Measurements from ENCODE around the gene CHIT1. TPM values are rescaled to one million over a fixed set of nuclear protein-coding genes. Genes with fewer than 3 reads are reported as not detected.

The CHIT1 gene
- total and polyA plus RNA-seq, 2 of the 13 experiments (the other 11 are each of a cell fraction or from before 2014, with no cell fraction given), result not detected

DNA sequence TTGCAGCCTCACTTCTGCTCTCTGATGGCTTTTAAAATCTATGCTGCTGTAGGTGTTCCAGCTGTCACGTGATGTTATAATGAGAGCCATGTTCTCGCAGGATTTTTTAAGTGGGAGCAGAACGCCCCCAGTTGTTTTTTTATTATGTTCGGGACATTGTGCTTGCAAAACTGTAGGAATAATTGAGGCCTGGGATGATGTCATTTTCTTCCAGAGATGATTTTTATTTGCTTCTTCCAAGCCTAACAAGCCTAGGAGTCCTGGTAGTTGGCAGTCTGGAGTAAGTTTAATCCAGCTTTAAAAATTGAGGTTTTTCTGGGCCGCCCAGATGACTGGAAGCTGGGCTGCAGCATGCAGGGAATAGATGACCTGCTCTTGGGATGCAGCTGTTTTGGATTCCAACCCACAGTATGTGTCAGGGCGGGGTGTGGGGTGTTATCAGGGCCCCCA is 34.6 kb upstream of the CHIT1 start:
- CTCF ChIA-PET (ENCODE audit: low intra/inter-chr PET ratio, low total read pairs), result no interaction called here
- H3K9ac ChIP-seq (ENCODE audit: insufficient read depth, low read depth, low read length), result no peak overlapping the region
- H3K36me3 ChIP-seq (replicated peaks in 1 of 2; ENCODE audit: control insufficient read depth in 1 of 2, insufficient read depth in 2 of 2, low read length in 2 of 2), result no peaks in the 10 kb centered on the region
- 0 out of 2 replicates have a peak, but pooled peaks cover 5% of the 10 kb centered on the region for H3K4me1 ChIP-seq (ENCODE audit: insufficient read depth, low read length)
- H3K9me3 ChIP-seq (ENCODE audit: low read length), result no peaks in the 10 kb centered on the region
- 43% methylated on average over 6 of the region's 6 CpGs for WGBS (ENCODE audit: low lambda C conversion rate)
- no peak overlapping the region for H3K27ac ChIP-seq (ENCODE audit: extremely low read length, insufficient read depth, low read length)
- no peaks in the 10 kb centered on the region for H4K20me1 ChIP-seq (ENCODE audit: insufficient read depth, low read length)
- in situ Hi-C loops (cut with HindIII; ENCODE audit: extremely low pct_ligation_motif_present, low pct_unique_long_range_greater_than_20kb) (no loop called here), intact Hi-C loops (cut with micrococcal nuclease; ENCODE audit: unreplicated experiment) (no loop called here)
- no peak for DNase-seq (ENCODE audit: low spot score)
- no peaks in the 10 kb centered on the region for H3K79me2 ChIP-seq (ENCODE audit: insufficient read depth, low read length)
- FAIRE-seq, result no peak
- no peak overlapping the region for H3K4me2 ChIP-seq (ENCODE audit: low read depth, low read length)
- H3K27me3 ChIP-seq (ENCODE audit: control insufficient read depth in 1 of 2, insufficient read depth in 2 of 2, low read length in 2 of 2), result no peaks in the 10 kb centered on the region; a peak in 1 of 5 replicates
- POLR2A ChIA-PET, result no interaction called here
- ATAC-seq, result no peak
- no peak overlapping the region for H3K4me3 ChIP-seq (replicated peaks in 1 of 3; ENCODE audit: insufficient read depth in 1 of 3, low read depth in 2 of 3, low read length in 3 of 3)
- no peak overlapping the region for H2AFZ ChIP-seq (ENCODE audit: low read length)
- TF ChIP-seq PPARG (CRISPR knock-in tag; conservative IDR thresholded peaks at IDR 0.05), result no peak
- TF ChIP-seq RAD51 (IDR thresholded peaks at IDR 0.05; ENCODE audit: borderline replicate concordance), result peak; percentile 20; the same call in 1 of the 2 replicates
- no TSS peak for BruUV-seq (replicated peaks)

DNA sequence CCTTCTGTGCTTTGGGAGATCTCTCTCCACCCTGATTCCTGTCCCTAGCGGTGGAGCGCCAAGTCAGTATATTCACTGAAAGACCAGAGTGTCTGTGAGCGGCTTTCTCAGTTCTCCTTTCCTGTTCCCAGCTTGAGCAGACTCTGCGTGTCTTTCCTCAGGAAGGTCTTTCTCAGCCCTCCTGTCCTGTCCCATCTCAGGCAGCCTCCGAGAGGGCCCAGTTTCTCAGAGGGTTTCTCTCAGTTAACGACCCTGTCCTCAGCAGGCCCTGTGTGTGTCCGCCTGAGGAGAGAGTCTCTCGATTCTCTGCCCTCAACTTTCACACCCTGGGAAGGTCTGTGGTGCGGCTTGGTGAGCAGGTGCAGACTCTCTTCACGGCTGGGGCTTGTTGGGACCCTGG is 34.0 kb upstream of the CHIT1 start:
- H3K4me3 ChIP-seq (replicated peaks in 1 of 3; ENCODE audit: insufficient read depth in 1 of 3, low read depth in 2 of 3, low read length in 3 of 3), result no peak overlapping the region
- H2AFZ ChIP-seq (ENCODE audit: low read length), result no peak overlapping the region
- H3K27me3 ChIP-seq (ENCODE audit: control insufficient read depth in 1 of 2, insufficient read depth in 2 of 2, low read length in 2 of 2), result no peaks in the 10 kb centered on the region; a peak in 1 of 5 replicates
- POLR2A ChIA-PET, result no interaction called here
- FAIRE-seq, result no peak
- H3K4me2 ChIP-seq (ENCODE audit: low read depth, low read length), result no peak overlapping the region
- no peaks in the 10 kb centered on the region for H3K9me3 ChIP-seq (ENCODE audit: low read length)
- no peaks in the 10 kb centered on the region for H4K20me1 ChIP-seq (ENCODE audit: insufficient read depth, low read length)
- no peaks in the 10 kb centered on the region for H3K36me3 ChIP-seq (replicated peaks in 1 of 2; ENCODE audit: control insufficient read depth in 1 of 2, insufficient read depth in 2 of 2, low read length in 2 of 2)
- DNase-seq (ENCODE audit: low spot score), result no peak
- no peak overlapping the region for H3K9ac ChIP-seq (ENCODE audit: insufficient read depth, low read depth, low read length)
- 0 out of 2 replicates have a peak, but pooled peaks cover 5% of the 10 kb centered on the region for H3K4me1 ChIP-seq (ENCODE audit: insufficient read depth, low read length)
- no peak overlapping the region for H3K27ac ChIP-seq (ENCODE audit: extremely low read length, insufficient read depth, low read length)
- no peak for ATAC-seq
- WGBS (ENCODE audit: low lambda C conversion rate), result 42% methylated on average over 8 of the region's 10 CpGs
- CTCF ChIA-PET (ENCODE audit: low intra/inter-chr PET ratio, low total read pairs), result no interaction called here
- intact Hi-C loops (cut with micrococcal nuclease; ENCODE audit: unreplicated experiment) (no loop called here), in situ Hi-C loops (cut with HindIII; ENCODE audit: extremely low pct_ligation_motif_present, low pct_unique_long_range_greater_than_20kb) (no loop called here)
- H3K79me2 ChIP-seq (ENCODE audit: insufficient read depth, low read length), result no peaks in the 10 kb centered on the region
- no TSS peak for BruUV-seq (replicated peaks)
- TF ChIP-seq ZNF747 (CRISPR knock-in tag; IDR thresholded peaks at IDR 0.05; ENCODE audit: borderline replicate concordance) (no peak), CEBPG (CRISPR knock-in tag; IDR thresholded peaks at IDR 0.05) (no peak), ZSCAN30 (CRISPR knock-in tag; IDR thresholded peaks at IDR 0.05) (no peak), ZNF839 (CRISPR knock-in tag; IDR thresholded peaks at IDR 0.05; ENCODE audit: borderline replicate concordance) (no peak), ZNF737 (CRISPR knock-in tag; IDR thresholded peaks at IDR 0.05; ENCODE audit: borderline replicate concordance) (no peak), RXRA (CRISPR knock-in tag; IDR thresholded peaks at IDR 0.05) (no peak), CBX1 (IDR thresholded peaks at IDR 0.05; ENCODE audit: low read depth) (no peak), ZNF75D (CRISPR knock-in tag; IDR thresholded peaks at IDR 0.05; ENCODE audit: borderline replicate concordance) (no peak), FOSL2 (CRISPR knock-in tag; IDR thresholded peaks at IDR 0.05) (no peak), NR1H2 (CRISPR knock-in tag; IDR thresholded peaks at IDR 0.05; ENCODE audit: borderline replicate concordance, low read depth) (no peak)
- TF ChIP-seq, protein P1, sequence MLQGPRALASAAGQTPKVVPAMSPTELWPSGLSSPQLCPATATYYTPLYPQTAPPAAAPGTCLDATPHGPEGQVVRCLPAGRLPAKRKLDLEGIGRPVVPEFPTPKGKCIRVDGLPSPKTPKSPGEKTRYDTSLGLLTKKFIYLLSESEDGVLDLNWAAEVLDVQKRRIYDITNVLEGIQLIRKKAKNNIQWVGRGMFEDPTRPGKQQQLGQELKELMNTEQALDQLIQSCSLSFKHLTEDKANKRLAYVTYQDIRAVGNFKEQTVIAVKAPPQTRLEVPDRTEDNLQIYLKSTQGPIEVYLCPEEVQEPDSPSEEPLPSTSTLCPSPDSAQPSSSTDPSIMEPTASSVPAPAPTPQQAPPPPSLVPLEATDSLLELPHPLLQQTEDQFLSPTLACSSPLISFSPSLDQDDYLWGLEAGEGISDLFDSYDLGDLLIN (CRISPR knock-in tag; IDR thresholded peaks at IDR 0.05; ENCODE audit: borderline replicate concordance), result no peak
- TF ChIP-seq, protein P2, sequence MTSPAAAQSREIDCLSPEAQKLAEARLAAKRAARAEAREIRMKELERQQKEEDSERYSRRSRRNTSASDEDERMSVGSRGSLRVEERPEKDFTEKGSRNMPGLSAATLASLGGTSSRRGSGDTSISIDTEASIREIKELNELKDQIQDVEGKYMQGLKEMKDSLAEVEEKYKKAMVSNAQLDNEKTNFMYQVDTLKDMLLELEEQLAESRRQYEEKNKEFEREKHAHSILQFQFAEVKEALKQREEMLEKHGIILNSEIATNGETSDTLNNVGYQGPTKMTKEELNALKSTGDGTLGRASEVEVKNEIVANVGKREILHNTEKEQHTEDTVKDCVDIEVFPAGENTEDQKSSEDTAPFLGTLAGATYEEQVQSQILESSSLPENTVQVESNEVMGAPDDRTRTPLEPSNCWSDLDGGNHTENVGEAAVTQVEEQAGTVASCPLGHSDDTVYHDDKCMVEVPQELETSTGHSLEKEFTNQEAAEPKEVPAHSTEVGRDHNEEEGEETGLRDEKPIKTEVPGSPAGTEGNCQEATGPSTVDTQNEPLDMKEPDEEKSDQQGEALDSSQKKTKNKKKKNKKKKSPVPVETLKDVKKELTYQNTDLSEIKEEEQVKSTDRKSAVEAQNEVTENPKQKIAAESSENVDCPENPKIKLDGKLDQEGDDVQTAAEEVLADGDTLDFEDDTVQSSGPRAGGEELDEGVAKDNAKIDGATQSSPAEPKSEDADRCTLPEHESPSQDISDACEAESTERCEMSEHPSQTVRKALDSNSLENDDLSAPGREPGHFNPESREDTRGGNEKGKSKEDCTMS (CRISPR knock-in tag; conservative IDR thresholded peaks at IDR 0.05), result no peak
- TF ChIP-seq, protein P3, sequence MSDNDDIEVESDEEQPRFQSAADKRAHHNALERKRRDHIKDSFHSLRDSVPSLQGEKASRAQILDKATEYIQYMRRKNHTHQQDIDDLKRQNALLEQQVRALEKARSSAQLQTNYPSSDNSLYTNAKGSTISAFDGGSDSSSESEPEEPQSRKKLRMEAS (IDR thresholded peaks at IDR 0.05), result no peak
- TF ChIP-seq, protein P4, sequence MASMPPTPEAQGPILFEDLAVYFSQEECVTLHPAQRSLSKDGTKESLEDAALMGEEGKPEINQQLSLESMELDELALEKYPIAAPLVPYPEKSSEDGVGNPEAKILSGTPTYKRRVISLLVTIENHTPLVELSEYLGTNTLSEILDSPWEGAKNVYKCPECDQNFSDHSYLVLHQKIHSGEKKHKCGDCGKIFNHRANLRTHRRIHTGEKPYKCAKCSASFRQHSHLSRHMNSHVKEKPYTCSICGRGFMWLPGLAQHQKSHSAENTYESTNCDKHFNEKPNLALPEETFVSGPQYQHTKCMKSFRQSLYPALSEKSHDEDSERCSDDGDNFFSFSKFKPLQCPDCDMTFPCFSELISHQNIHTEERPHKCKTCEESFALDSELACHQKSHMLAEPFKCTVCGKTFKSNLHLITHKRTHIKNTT (CRISPR knock-in tag; IDR thresholded peaks at IDR 0.05), result no peak

All from HepG2 (cell line).